ENCODE results near the gene MTOR.

- TF ChIP-seq CTCF (IDR thresholded peaks at IDR 0.05; ENCODE audit: poor library complexity): no peak
- no peak for TF ChIP-seq EZH2 (IDR thresholded peaks at IDR 0.05; ENCODE audit: borderline replicate concordance)
Observed at GRCh38 chr1:11061652-11062365, 200.5 kb downstream of the MTOR start.
